ENCODE results near the gene DUSP23.

DUSP23 gene

GRCh38 chr1:159827102-159827490, 46.3 kb downstream of the DUSP23 start:
- no peak for TF ChIP-seq CTCF (IDR thresholded peaks at IDR 0.05)
- no peak overlapping the region for H3K27ac Mint-ChIP-seq
- DNase-seq = no peak
- H3K27me3 Mint-ChIP-seq (ENCODE audit: low read depth, poor library complexity) = peaks cover 59% of the 10 kb centered on the region
- no peaks in the 10 kb centered on the region for H3K36me3 Mint-ChIP-seq (ENCODE audit: low read depth)
- peaks cover 22% of the 10 kb centered on the region for H3K4me1 Mint-ChIP-seq
- H3K4me3 Mint-ChIP-seq = no peak overlapping the region
- no peaks in the 10 kb centered on the region for H3K9me3 Mint-ChIP-seq

DNA sequence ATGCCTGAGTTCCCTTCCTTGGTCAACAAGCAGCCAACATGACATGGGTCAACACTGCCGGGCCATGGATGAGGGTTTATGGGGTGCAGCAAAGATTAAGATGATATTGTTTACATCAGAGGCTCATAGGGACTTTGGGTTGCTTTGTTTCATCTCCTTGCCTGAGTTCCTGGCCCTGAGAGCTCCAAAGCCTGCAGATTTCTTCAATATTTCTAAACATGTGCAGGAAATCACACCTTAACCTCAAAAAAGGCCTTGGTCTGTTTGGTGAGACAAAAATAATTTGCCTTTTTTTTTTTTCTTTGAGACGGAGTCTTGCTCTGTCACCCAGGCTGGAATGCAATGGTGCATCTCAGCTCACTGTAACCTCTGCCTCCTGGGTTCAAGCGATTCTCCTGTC, 46.8 kb downstream of the DUSP23 start:
- no peak for TF ChIP-seq CTCF (IDR thresholded peaks at IDR 0.05)
- Mint-ChIP-seq H3K27me3 (ENCODE audit: low read depth, poor library complexity) (peaks cover 55% of the 10 kb centered on the region), H3K4me1 (peaks cover 22% of the 10 kb centered on the region), H3K36me3 (ENCODE audit: low read depth) (no peaks in the 10 kb centered on the region), H3K27ac (no peak overlapping the region), H3K4me3 (no peak overlapping the region), H3K9me3 (no peaks in the 10 kb centered on the region)
- DNase-seq = no peak

GRCh38 chr1:159828176-159828575, 47.4 kb downstream of the DUSP23 start:
- Mint-ChIP-seq H3K27ac (no peak overlapping the region), H3K4me3 (no peak overlapping the region), H3K27me3 (ENCODE audit: low read depth, poor library complexity) (peaks cover 53% of the 10 kb centered on the region), H3K4me1 (peaks cover 21% of the 10 kb centered on the region), H3K36me3 (ENCODE audit: low read depth) (no peaks in the 10 kb centered on the region), H3K9me3 (no peaks in the 10 kb centered on the region)
- DNase-seq = no peak
- no peak for TF ChIP-seq CTCF (IDR thresholded peaks at IDR 0.05)

GRCh38 chr1:159828581-159829272, 48.0 kb downstream of the DUSP23 start:
- no peak for DNase-seq
- peaks cover 48% of the 10 kb centered on the region for H3K27me3 Mint-ChIP-seq (ENCODE audit: low read depth, poor library complexity)

DNA sequence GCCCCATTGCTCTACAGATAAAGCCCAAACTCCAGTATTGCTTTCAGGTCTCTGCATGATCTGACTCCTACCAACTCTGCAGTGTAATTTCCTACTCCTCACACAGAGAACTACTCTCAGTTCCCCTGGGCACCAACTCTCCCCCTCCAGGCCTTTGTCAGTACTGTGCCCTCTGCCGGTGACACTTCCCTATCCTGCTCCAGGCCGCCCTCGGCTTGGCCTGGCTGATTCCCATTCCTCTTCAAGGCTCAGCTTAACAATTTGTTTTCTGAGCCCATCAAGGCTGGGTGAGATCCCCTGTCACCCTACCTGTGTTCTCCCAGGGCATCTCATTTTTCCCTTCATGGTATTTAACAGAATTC, 48.5 kb downstream of the DUSP23 start:
- H3K9me3 Mint-ChIP-seq = no peaks in the 10 kb centered on the region
- peak; percentile 52 for DNase-seq
- TF ChIP-seq CTCF (IDR thresholded peaks at IDR 0.05) = peak; percentile 43
- peaks cover 43% of the 10 kb centered on the region for H3K27me3 Mint-ChIP-seq (ENCODE audit: low read depth, poor library complexity)
- peaks cover 14% of the 10 kb centered on the region for H3K4me1 Mint-ChIP-seq
- H3K27ac Mint-ChIP-seq = no peak overlapping the region
- no peaks in the 10 kb centered on the region for H3K36me3 Mint-ChIP-seq (ENCODE audit: low read depth)
- H3K4me3 Mint-ChIP-seq = no peak overlapping the region

More at GRCh38 chr1:159828581-159829272, 48.0 kb downstream of the DUSP23 start:
- no peak for TF ChIP-seq CTCF (IDR thresholded peaks at IDR 0.05)
- no peak overlapping the region for H3K27ac Mint-ChIP-seq
- no peaks in the 10 kb centered on the region for H3K36me3 Mint-ChIP-seq (ENCODE audit: low read depth)
- no peaks in the 10 kb centered on the region for H3K9me3 Mint-ChIP-seq
- H3K4me1 Mint-ChIP-seq = peaks cover 15% of the 10 kb centered on the region
- H3K4me3 Mint-ChIP-seq = no peak overlapping the region

DNA sequence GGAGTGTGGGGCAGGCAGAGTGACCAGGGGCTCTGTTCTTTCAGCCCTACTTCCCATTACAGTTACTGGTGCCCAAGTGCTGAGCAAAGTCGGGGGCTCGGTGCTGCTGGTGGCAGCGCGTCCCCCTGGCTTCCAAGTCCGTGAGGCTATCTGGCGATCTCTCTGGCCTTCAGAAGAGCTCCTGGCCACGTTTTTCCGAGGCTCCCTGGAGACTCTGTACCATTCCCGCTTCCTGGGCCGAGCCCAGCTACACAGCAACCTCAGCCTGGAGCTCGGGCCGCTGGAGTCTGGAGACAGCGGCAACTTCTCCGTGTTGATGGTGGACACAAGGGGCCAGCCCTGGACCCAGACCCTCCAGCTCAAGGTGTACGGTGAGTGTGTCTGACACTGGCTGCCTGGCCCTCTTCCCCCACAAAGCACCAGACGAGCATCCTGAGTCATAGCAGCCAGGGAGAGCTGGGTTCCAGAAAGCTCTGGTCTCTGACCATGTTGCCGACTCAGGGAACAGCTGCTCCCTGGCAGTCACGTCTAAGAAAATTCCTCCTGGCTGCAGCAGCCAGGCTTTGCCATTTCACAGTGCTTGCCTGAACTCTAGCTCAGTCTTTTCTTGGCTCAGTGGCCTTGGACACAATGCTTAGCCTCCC, 49.2 kb downstream of the DUSP23 start:
- Mint-ChIP-seq H3K27me3 (ENCODE audit: low read depth, poor library complexity) (peaks cover 39% of the 10 kb centered on the region), H3K27ac (no peak overlapping the region), H3K36me3 (ENCODE audit: low read depth) (no peaks in the 10 kb centered on the region), H3K4me1 (peaks cover 10% of the 10 kb centered on the region), H3K4me3 (no peak overlapping the region), H3K9me3 (no peaks in the 10 kb centered on the region)
- DNase-seq = no peak
- no peak for TF ChIP-seq CTCF (IDR thresholded peaks at IDR 0.05)

Measured in nephron progenitor cell (in vitro differentiated cells).